GM20431 (cell line): Measurements from ENCODE around the gene CHMP4B.

Experiments used
- in situ Hi-C: fragments of 300-500 bp; cut with MseI, MboI; formaldehyde crosslinking; loops from one replicate; pipeline ENCODE4 v1.15.0; 2020; ENCODE audit warnings: low sequenced_read_pairs; ENCODE audit not compliant: unreplicated experiment

Gene CHMP4B

DNA sequence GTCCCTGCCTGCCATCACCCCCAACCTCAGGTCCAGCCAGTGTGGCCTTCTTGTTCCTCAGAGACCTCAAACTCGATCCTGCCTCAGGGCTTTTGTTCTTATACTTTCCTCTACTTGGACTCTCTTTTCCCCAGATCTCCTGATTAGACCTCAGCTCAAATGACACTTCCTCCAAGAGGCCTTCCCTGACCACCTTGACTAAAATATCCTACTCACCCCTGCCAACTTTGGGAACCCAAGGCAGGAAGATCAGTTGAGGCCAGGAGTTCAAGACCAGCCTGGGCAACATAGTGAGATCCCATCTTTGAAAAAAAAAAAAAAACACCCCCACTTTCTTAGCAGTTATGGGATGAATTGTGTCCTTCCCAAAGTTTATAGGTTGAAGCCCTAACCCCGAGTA, 73.5 kb downstream of the CHMP4B start:
- in situ Hi-C loops = no loop called here

DNA sequence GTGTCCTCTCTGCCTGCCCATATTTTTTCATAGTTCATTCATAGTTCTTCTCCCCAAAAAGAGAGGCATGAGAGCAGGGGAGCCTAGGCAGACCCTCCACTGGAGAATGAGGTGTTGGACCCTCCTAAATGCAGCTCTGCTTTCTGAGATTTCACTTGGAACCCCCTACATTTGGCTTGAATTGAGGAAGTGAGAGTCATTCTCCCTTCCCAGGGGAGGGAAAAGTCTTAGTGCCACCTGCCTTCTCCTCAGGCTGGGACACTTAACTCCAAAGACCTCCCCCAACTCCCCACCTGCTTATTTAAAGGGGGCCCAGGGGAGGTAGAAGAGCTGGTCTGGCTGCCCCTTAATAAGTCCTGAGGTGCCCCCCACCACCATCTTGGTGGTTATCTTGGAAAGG, 78.2 kb downstream of the CHMP4B start:
- in situ Hi-C loops = no loop called here

- in situ Hi-C loops = no loop called here
Measured at GRCh38 chr20:33890557-33890956, 79.4 kb downstream of the CHMP4B start.

DNA sequence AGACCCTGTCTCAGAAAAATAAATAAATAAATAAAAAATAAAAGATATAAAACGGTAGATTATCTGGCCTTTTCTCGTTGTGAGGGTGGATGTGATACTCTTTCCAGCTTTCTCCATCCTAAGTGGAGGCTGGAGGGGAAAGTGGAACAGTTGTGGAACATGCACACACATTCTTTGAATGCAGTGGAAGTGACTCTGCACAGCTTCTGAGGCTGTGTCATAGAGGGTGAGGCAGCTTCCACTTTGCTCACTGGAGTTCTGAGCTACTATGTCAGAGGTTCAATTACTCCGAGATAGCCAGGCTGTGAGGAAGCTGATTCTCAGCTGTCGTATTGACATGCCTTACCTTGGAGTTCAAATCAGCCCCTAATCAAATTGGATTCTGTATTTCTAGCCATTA, 82.2 kb downstream of the CHMP4B start:
- in situ Hi-C loops = no loop called here

DNA sequence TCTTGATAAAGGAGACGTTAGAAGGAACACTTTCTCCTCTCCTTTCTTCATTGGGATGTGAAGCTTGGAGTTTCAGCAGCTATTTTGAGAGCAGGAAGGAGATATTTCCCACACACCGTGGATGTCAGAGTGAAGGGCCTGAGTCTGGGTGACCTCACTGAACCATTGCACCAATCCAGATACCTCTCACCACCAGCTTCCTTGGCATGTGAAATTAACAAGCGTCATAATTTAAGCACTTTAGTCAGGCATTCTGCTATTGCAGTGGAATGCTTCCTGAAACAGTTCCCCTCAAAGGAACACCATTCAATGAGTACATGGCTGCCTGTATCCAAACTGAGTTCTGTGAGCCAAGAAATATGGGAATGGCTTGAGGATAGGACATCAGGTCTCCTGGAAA, 83.7 kb downstream of the CHMP4B start:
- in situ Hi-C loops = no loop called here

- in situ Hi-C loops = no loop called here
Measured at GRCh38 chr20:33896509-33896908, 85.4 kb downstream of the CHMP4B start.

DNA sequence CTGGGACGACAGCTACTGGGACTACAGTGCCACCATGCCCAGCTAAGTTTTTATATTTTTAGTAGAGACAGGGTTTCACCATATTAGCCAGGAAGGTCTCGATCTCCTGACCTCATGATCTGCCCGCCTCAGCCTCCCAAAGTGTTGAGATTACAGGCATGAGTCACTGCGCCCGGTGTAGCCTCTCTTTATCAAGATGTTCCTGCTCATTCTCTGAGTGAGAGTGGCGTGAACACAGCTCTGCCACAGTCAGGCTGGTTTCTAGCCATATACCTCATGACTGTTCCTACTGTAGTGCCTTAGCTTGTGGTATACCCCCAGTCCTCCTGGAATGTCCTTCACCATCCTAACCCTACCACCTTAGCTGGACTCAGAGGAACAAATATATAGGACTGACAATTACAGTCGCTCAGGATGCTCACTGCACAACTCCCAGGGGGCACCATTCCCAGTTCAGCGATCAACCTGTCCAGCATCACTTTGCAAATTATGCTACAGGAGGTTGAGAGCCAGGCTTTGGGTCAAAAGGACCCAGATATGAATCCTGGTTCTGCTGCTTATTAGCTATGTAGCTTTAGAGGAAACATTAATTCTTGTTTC, 86.3 kb downstream of the CHMP4B start:
- in situ Hi-C loops = no loop called here

DNA sequence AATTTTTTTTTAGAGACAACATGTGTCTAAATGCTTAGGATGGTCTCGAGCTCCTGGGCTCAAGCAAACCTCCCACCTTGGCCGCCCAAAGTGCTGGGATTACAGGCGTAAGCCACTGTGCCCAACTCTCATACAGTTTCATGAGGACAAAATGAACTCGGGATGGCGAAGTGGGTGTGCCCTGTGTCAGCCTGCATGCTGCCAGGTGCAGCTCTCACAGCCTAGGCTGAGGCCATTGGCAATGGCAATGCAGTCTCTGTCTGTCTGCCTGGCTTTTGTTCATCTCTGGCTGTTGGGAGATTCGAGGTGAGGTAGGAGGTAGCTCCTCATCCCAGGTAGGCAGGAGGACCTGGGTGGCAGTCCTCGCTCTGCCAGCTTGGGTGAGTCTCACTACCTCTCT, 88.0 kb downstream of the CHMP4B start:
- in situ Hi-C loops = no loop called here

DNA sequence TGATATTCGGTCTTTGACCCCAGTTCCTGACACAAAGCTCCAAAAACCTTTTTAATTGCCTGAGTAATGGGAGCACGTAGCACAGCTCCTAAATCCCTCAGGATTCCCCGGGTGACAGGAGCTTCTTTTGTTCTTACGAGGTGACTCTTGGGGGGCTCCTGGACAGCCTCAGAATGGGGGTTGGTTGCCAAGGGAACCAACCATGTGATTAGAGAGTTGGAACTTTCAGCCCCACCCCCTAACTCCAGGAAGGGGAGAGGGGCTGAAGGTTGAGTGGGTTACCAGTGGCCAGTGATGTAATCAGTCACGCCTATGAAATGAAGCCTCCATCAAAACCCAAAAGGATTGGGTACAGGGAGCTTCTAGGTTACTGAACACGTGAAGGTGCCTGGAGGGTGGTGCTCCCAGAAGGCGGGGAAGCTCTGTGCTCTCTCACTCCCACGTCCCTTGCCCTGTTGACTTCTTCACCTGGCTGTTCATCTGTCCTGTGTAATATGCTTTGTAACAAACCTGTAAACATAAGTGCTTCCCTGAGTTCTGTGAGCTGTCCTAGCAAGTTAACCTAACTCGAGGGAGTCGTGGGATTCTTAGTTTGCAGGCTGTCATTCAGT, 89.5 kb downstream of the CHMP4B start:
- in situ Hi-C loops = no loop called here

DNA sequence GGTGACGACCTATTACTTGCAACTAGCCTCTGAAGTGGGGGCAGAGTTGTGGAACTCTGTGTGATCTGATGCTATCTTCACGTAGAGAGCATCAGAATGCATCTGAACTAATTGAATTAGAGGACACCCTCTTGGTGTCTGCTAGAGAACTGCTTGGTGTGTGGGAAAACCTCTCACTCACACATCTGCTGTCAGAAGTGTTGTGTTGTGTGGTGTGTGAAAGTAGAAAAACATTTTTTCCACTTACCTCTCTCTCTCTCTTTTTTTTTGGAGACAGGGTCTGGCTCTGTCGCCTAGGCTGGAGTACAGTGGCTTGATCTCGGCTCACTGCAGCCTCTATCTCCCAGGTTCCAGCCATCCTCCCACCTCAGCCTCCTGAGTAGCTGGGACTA, 90.0 kb downstream of the CHMP4B start:
- in situ Hi-C loops = no loop called here

- in situ Hi-C loops = no loop called here
Measured at GRCh38 chr20:33902011-33902410, 90.9 kb downstream of the CHMP4B start.
